CD4-positive, CD25-positive, alpha-beta regulatory T cell (primary cell): ENCODE data around the gene ZNF576. TPM values are rescaled to one million over a fixed set of nuclear protein-coding genes. Genes with fewer than 3 reads are reported as not detected.

ENCODE experiments used
- ATAC-seq, 2 donors: fragments of 150-1000 bp; cut with Tn5 transposase; one replicate each; pipeline ENCODE4 v1.10.0; 2021; ENCODE audit warnings: low read depth in 2 of 2, moderate number of reproducible peaks in 2 of 2, moderate library complexity in 1 of 2
- DNase-seq, 3 donors: peaks; one replicate each; pipeline versions ENCODE4 v3.0.0 to v3.0.0-alpha.2; 2012 to 2022; ENCODE audit warnings: mixed read lengths in 1 of 3
- H3K27ac ChIP-seq: one replicate; pipeline ENCODE4 v1.7.0; 2013; ENCODE audit warnings: mild to moderate bottlenecking, low read length; ENCODE audit not compliant: insufficient read depth, poor library complexity, severe bottlenecking
- H3K27me3 ChIP-seq: one replicate; pipeline ENCODE4 v1.7.0; 2013; ENCODE audit warnings: low read length; ENCODE audit not compliant: control insufficient read depth, insufficient read depth
- H3K36me3 ChIP-seq: one replicate; pipeline ENCODE4 v1.7.0; 2013; ENCODE audit warnings: mild to moderate bottlenecking, low read length, moderate library complexity; ENCODE audit not compliant: control insufficient read depth, insufficient read depth
- H3K4me1 ChIP-seq: 2 replicates; pipeline ENCODE4 v1.7.0; 2013; ENCODE audit warnings: mild to moderate bottlenecking, low read length; ENCODE audit not compliant: insufficient read depth, control insufficient read depth, poor library complexity, severe bottlenecking
- H3K4me3 ChIP-seq: one replicate; pipeline ENCODE4 v1.7.0; 2013; ENCODE audit warnings: low read depth, mild to moderate bottlenecking, low read length, moderate library complexity
- H3K9me3 ChIP-seq, 2 experiments: 1 replicate in 1 of 2; 2 replicates in 1 of 2; pipeline ENCODE4 v1.7.0; 2013; ENCODE audit warnings: low read length in 2 of 2, mild to moderate bottlenecking in 1 of 2, moderate library complexity in 1 of 2; ENCODE audit not compliant: control insufficient read depth in 2 of 2
- H3K27ac Mint-ChIP-seq, 3 donors: one replicate each; pipeline ENCODE4 v1.8.0; 2020 to 2022; ENCODE audit warnings: mild to moderate bottlenecking in 3 of 3, mixed read lengths in 3 of 3, moderate library complexity in 2 of 3
- H3K27me3 Mint-ChIP-seq: one replicate; pipeline ENCODE4 v1.8.0; 2022; ENCODE audit warnings: mild to moderate bottlenecking, mixed read lengths
- H3K36me3 Mint-ChIP-seq: one replicate; pipeline ENCODE4 v1.8.0; 2020; ENCODE audit warnings: mixed read lengths
- H3K4me1 Mint-ChIP-seq, 4 donors: one replicate each; pipeline ENCODE4 v1.8.0; 2020 to 2022; ENCODE audit warnings: mixed read lengths in 4 of 4, mild to moderate bottlenecking in 1 of 4
- H3K4me3 Mint-ChIP-seq, 4 donors: one replicate each; pipeline ENCODE4 v1.8.0; 2020 to 2022; ENCODE audit warnings: mild to moderate bottlenecking in 4 of 4, mixed read lengths in 4 of 4, moderate library complexity in 3 of 4
- H3K9me3 Mint-ChIP-seq, 7 donors: one replicate each; pipeline ENCODE4 v1.8.0; 2020 to 2022; ENCODE audit warnings: mixed read lengths in 7 of 7, mild to moderate bottlenecking in 3 of 7, moderate library complexity in 2 of 7
- polyA plus RNA-seq, 4 donors: library from polyadenylated mRNA; unstranded; fragments of 300-500 nt; fragmentation: Illumina TruSeq; gene quantifications; one replicate each; pipeline ENCODE4 v1.2.3, GENCODE V29; 2021
- total RNA-seq: library from RNA; stranded (reverse); gene quantifications from one replicate; pipeline ENCODE4 v1.2.3, GENCODE V29; 2022

The ZNF576 gene
- total and polyA plus RNA-seq, 5 donors from 2014 or later = 5.5 to 11.0 (median 8.9) TPM

DNA sequence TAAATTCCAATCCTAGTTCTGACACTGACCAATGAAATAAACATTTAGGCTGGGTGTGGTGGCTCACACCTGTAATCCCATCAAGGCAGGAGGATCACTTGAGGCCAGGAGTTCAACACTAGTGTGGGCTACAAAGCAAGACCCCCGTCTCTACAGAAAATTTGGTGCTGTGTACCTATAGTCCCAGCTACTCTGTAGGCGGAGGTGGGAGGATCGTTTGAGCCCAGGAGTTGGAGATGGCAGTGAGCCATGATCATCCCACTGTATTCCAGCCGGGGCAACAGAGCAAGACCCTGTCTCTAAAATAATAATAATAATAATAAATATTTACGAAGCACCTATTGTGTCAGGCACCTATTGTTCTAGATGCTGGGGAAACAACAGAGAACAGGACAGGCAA lies 7.1 kb upstream of the ZNF576 start:
- no peak for DNase-seq
- Mint-ChIP-seq H3K4me1 (peaks cover 0 to 30% (median 13%) of the 10 kb centered on the region in 4 donors), H3K27me3 (no peaks in the 10 kb centered on the region), H3K4me3 (no peak overlapping the region), H3K27ac (peak overlapping the region; percentile 20 to 84 (median 69)), H3K9me3 (peaks cover 0 to 1% (median 0%) of the 10 kb centered on the region in 7 donors), H3K36me3 (peaks cover 20% of the 10 kb centered on the region)
- ATAC-seq = no peak
- Histone ChIP-seq H3K27ac (no peak overlapping the region), H3K27me3 (no peaks in the 10 kb centered on the region), H3K4me3 (no peak overlapping the region), H3K36me3 (peaks cover 8% of the 10 kb centered on the region), H3K4me1 (peaks cover 8% of the 10 kb centered on the region), H3K9me3 (no peaks in the 10 kb centered on the region)

- H3K27ac Mint-ChIP-seq = peak overlapping the region; percentile 41 to 84 (median 69)
- ATAC-seq (no peak), DNase-seq (peak in 1 of 3 donors; percentile 34)
- peaks cover 20% of the 10 kb centered on the region for H3K36me3 Mint-ChIP-seq
- no peaks in the 10 kb centered on the region for H3K27me3 ChIP-seq
- peaks cover 8% of the 10 kb centered on the region for H3K36me3 ChIP-seq
- H3K4me1 Mint-ChIP-seq = peaks cover 0 to 29% (median 12%) of the 10 kb centered on the region in 4 donors
- H3K4me3 ChIP-seq = no peak overlapping the region
- no peaks in the 10 kb centered on the region for H3K9me3 ChIP-seq
- no peak overlapping the region for H3K4me3 Mint-ChIP-seq
- H3K27me3 Mint-ChIP-seq = no peaks in the 10 kb centered on the region
- peaks cover 12% of the 10 kb centered on the region for H3K4me1 ChIP-seq
- H3K9me3 Mint-ChIP-seq = peaks cover 0 to 1% (median 0%) of the 10 kb centered on the region in 7 donors
- H3K27ac ChIP-seq = no peak overlapping the region
These were observed 6.7 kb upstream of the ZNF576 start for GRCh38 chr19:43589678-43590077.

- Histone ChIP-seq H3K9me3 (no peaks in the 10 kb centered on the region), H3K36me3 (peaks cover 8% of the 10 kb centered on the region), H3K27ac (no peak overlapping the region), H3K4me1 (peaks cover 34% of the 10 kb centered on the region), H3K27me3 (no peaks in the 10 kb centered on the region), H3K4me3 (no peak overlapping the region)
- no peak for ATAC-seq
- H3K4me3 Mint-ChIP-seq = no peak overlapping the region
- peaks cover 17% of the 10 kb centered on the region for H3K36me3 Mint-ChIP-seq
- peaks cover 6% of the 10 kb centered on the region for H3K27me3 Mint-ChIP-seq
- peaks cover 0 to 1% (median 0%) of the 10 kb centered on the region in 7 donors for H3K9me3 Mint-ChIP-seq
- H3K4me1 Mint-ChIP-seq = peaks cover 0 to 48% (median 21%) of the 10 kb centered on the region in 4 donors
- DNase-seq = no peak
- no peak overlapping the region for H3K27ac Mint-ChIP-seq
These were observed 4.3 kb upstream of the ZNF576 start for GRCh38 chr19:43591904-43592772.

DNA sequence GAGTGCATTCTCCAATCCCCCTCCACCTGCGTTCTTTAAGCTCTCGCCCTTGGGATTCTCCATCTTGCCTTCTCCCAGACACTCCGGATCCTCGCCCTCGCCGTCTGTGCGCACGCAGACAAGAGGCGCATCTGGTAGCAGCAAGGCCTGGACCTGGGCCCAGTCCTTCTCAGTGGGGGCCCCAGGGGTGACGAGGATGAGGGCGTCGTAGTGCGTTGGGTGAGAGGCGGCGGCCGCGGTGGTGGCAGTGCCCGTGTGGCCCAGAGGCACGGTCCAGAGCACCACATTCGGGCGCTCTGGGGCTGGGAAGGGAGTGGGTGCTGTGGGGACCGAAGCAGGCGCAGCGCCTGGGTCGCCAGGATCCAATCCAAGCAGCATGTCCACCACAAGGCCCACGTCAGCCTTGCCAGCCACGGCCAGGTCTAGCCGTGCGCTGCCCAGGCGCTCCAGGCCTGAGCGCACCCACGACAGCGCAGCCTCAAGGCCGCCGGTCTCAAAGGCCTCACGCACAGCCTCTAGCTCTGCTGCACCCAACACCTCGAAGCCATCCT lies 3.5 kb upstream of the ZNF576 start:
- Mint-ChIP-seq H3K27ac (peak overlapping the region in 1 of 3 donors; percentile 21), H3K4me3 (peak overlapping the region in 1 of 4 donors; percentile 86)

GRCh38 chr19:43594081-43594697 lies 2.2 kb upstream of the ZNF576 start:
- H3K27me3 ChIP-seq = no peaks in the 10 kb centered on the region
- DNase-seq (no peak), ATAC-seq (no peak)
- H3K4me1 Mint-ChIP-seq = peaks cover 7 to 67% (median 37%) of the 10 kb centered on the region in 4 donors
- H3K27ac ChIP-seq = peak overlapping the region; percentile 98
- H3K9me3 ChIP-seq = no peaks in the 10 kb centered on the region
- H3K27me3 Mint-ChIP-seq = peaks cover 6% of the 10 kb centered on the region
- H3K36me3 Mint-ChIP-seq = peaks cover 23% of the 10 kb centered on the region
- H3K4me3 ChIP-seq = peak overlapping the region; percentile 37
- H3K9me3 Mint-ChIP-seq = peaks cover 0 to 1% (median 0%) of the 10 kb centered on the region in 7 donors
- peak overlapping the region; percentile 56 to 99 (median 81) for H3K27ac Mint-ChIP-seq
- H3K4me1 ChIP-seq = peaks cover 43% of the 10 kb centered on the region
- peak overlapping the region in 3 of 4 donors; percentile 80 to 97 (median 95) for H3K4me3 Mint-ChIP-seq
- H3K36me3 ChIP-seq = peaks cover 12% of the 10 kb centered on the region

More for the DNA sequence above, 3.5 kb upstream of the ZNF576 start:
- DNase-seq (no peak), ATAC-seq (no peak)
- H3K27me3 ChIP-seq = no peaks in the 10 kb centered on the region
- no peaks in the 10 kb centered on the region for H3K9me3 ChIP-seq
- Mint-ChIP-seq H3K27me3 (peaks cover 6% of the 10 kb centered on the region), H3K4me1 (peaks cover 6 to 56% (median 28%) of the 10 kb centered on the region in 4 donors), H3K36me3 (peaks cover 21% of the 10 kb centered on the region), H3K9me3 (peaks cover 0 to 1% (median 0%) of the 10 kb centered on the region in 7 donors)
- H3K36me3 ChIP-seq = peaks cover 8% of the 10 kb centered on the region
- H3K4me3 ChIP-seq = no peak overlapping the region
- no peak overlapping the region for H3K27ac ChIP-seq
- peaks cover 41% of the 10 kb centered on the region for H3K4me1 ChIP-seq

- no peaks in the 10 kb centered on the region for H3K9me3 ChIP-seq
- H3K27ac Mint-ChIP-seq = peak overlapping the region; percentile 80 to 100 (median 99)
- H3K27me3 Mint-ChIP-seq = peaks cover 6% of the 10 kb centered on the region
- peaks cover 21% of the 10 kb centered on the region for H3K36me3 Mint-ChIP-seq
- H3K36me3 ChIP-seq = peaks cover 18% of the 10 kb centered on the region
- peak overlapping the region; percentile 94 to 97 (median 96) for H3K4me3 Mint-ChIP-seq
- ATAC-seq (peak; percentile 57 to 68), DNase-seq (peak; percentile 58 to 88 (median 79))
- H3K4me1 Mint-ChIP-seq = peaks cover 7 to 67% (median 36%) of the 10 kb centered on the region in 4 donors
- H3K4me1 ChIP-seq = peaks cover 43% of the 10 kb centered on the region
- peaks cover 0 to 1% (median 0%) of the 10 kb centered on the region in 7 donors for H3K9me3 Mint-ChIP-seq
- H3K4me3 ChIP-seq = peak overlapping the region; percentile 83
- H3K27me3 ChIP-seq = no peaks in the 10 kb centered on the region
- peak overlapping the region; percentile 98 for H3K27ac ChIP-seq
These were observed 1.4 kb upstream of the ZNF576 start for GRCh38 chr19:43594710-43595604.

GRCh38 chr19:43595605-43595998 lies 793 bp upstream of the ZNF576 start:
- H3K27ac Mint-ChIP-seq = peak overlapping the region; percentile 99 to 100 (median 100)
- H3K36me3 ChIP-seq = peaks cover 19% of the 10 kb centered on the region
- peak overlapping the region; percentile 94 to 97 (median 96) for H3K4me3 Mint-ChIP-seq
- ATAC-seq = peak; percentile 3 to 7
- peaks cover 6% of the 10 kb centered on the region for H3K27me3 Mint-ChIP-seq
- peaks cover 0 to 1% (median 0%) of the 10 kb centered on the region in 7 donors for H3K9me3 Mint-ChIP-seq
- H3K9me3 ChIP-seq = no peaks in the 10 kb centered on the region
- H3K4me3 ChIP-seq = peak overlapping the region; percentile 83
- H3K4me1 Mint-ChIP-seq = peaks cover 7 to 62% (median 35%) of the 10 kb centered on the region in 4 donors
- H3K36me3 Mint-ChIP-seq = peaks cover 18% of the 10 kb centered on the region
- no peaks in the 10 kb centered on the region for H3K27me3 ChIP-seq
- peaks cover 43% of the 10 kb centered on the region for H3K4me1 ChIP-seq
- H3K27ac ChIP-seq = peak overlapping the region; percentile 98
- DNase-seq = no peak
